DOHH2 (cell line): ENCODE results near the gene MAP6D1.

ENCODE experiments used
- H3F3A ChIP-seq: fragments of 200-600 bp; sonication (generic), shearing (Covaris generic); 2 replicates; pipeline ENCODE4 v1.6.0; 2016; ENCODE audit warnings: antibody characterized with exemption, mild to moderate bottlenecking; ENCODE audit not compliant: control insufficient read depth, insufficient read depth
- H3K27ac ChIP-seq: fragments of 200-600 bp; sonication (generic); 2 replicates; pipeline ENCODE4 v1.5.1; 2014; ENCODE audit warnings: low read depth, mild to moderate bottlenecking, low read length, moderate library complexity
- H3K27me3 ChIP-seq: fragments of 200-600 bp; sonication (generic); 2 replicates; pipeline ENCODE4 v1.6.1; 2014; ENCODE audit warnings: mild to moderate bottlenecking, low read length, mixed read lengths; ENCODE audit not compliant: control insufficient read depth
- H3K36me3 ChIP-seq: fragments of 200-600 bp; sonication (generic); 2 replicates; pipeline ENCODE4 v1.6.1; 2014; ENCODE audit warnings: mild to moderate bottlenecking, low read length, moderate library complexity, mixed read lengths; ENCODE audit not compliant: control insufficient read depth
- H3K4me1 ChIP-seq: fragments of 200-600 bp; sonication (generic); 2 replicates; pipeline ENCODE4 v1.6.1; 2014; ENCODE audit warnings: mild to moderate bottlenecking, low read length, mixed read lengths; ENCODE audit not compliant: control insufficient read depth
- H3K4me2 ChIP-seq: fragments of 200-600 bp; sonication (generic); 2 replicates; pipeline ENCODE4 v1.6.0; 2014; ENCODE audit warnings: mild to moderate bottlenecking, low read length, moderate library complexity
- H3K4me3 ChIP-seq: fragments of 200-600 bp; sonication (generic); 2 replicates; pipeline ENCODE4 v1.5.1; 2014; ENCODE audit warnings: mild to moderate bottlenecking, low read length, mixed read lengths
- H3K79me2 ChIP-seq: fragments of 200-600 bp; sonication (generic); 2 replicates; pipeline ENCODE4 v1.6.1; 2014; ENCODE audit warnings: mild to moderate bottlenecking, low read length, mixed read lengths; ENCODE audit not compliant: control insufficient read depth
- H3K9me2 ChIP-seq: fragments of 200-600 bp; sonication (generic); replicated peaks from 2 replicates; pipeline ENCODE4 v1.6.1; 2014; ENCODE audit warnings: mild to moderate bottlenecking, low read length, mixed read lengths; ENCODE audit not compliant: control insufficient read depth
- H3K9me3 ChIP-seq: fragments of 200-600 bp; sonication (generic); 2 replicates; pipeline ENCODE4 v1.6.1; 2014; ENCODE audit warnings: antibody characterized with exemption, low read length, mixed read lengths; ENCODE audit not compliant: control insufficient read depth, insufficient read depth
- H4K20me1 ChIP-seq: fragments of 200-600 bp; sonication (generic); 2 replicates; pipeline ENCODE4 v1.6.0; 2014; ENCODE audit warnings: low read depth, mild to moderate bottlenecking, antibody characterized with exemption, low read length, moderate library complexity; ENCODE audit not compliant: control insufficient read depth, insufficient read depth
- EZH2phosphoT487 ChIP-seq: fragments of 200-600 bp; sonication (generic); IDR thresholded peaks from 2 replicates; pipeline ENCODE4 v1.6.1; 2017; ENCODE audit warnings: borderline replicate concordance, mild to moderate bottlenecking, antibody characterized with exemption, low read length, moderate library complexity, mixed read lengths
- TF ChIP-seq, protein P1 (sequence below): fragments of 200-600 bp; sonication (generic); IDR thresholded peaks from one replicate; pipeline ENCODE4 v1.5.1; 2014; ENCODE audit warnings: antibody characterized with exemption, mild to moderate bottlenecking, low read depth, low read length; ENCODE audit not compliant: poor library complexity, severe bottlenecking

The MAP6D1 gene

DNA sequence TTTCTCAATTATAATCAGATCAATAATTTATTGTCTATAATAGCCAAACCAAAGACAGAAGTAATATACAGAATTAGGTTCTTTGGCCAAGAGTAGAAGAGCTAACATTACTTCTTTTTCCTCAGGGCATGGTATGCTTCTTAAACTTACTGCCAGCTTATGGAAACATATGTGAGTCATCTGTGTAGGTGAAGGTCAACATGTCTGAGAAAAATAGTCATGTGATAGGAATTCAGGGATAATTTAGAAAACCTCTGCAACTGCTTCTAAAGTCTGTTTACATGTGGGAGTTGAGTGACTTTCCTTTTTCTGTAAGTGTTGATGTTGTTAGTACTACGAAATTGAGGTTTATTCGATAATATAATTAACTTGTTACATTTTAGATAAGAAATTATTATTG is 19.2 kb upstream of the MAP6D1 start:
- peaks cover 55% of the 10 kb centered on the region for H3K36me3 ChIP-seq
- H3K4me2 ChIP-seq: no peak overlapping the region
- no peaks in the 10 kb centered on the region for H3K9me3 ChIP-seq

DNA sequence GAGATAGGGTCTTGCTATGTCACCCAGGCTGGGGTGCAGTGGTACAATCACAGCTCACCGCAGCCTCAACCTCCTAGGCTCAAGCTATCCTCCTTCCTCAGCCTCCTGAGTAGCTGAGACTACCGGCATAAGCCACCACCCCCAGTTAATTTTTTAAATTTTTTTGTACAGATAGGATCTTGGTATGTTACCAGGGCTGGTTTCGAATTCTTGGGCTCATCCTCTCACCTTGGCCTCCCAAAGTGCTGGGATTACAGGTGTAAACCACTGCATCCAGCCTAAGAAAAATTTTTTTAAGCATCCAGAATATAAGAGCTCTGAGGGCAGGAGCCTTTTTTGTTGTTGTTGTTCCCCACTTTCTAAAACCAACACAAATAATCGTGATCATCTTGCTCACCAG is 14.4 kb upstream of the MAP6D1 start:
- H4K20me1 ChIP-seq: no peaks in the 10 kb centered on the region
- no peaks in the 10 kb centered on the region for H3K27me3 ChIP-seq
- H3K4me1 ChIP-seq: no peaks in the 10 kb centered on the region
- H3F3A ChIP-seq: 0 out of 2 replicates have a peak, but pooled peaks cover 3% of the 10 kb centered on the region
- H3K27ac ChIP-seq: no peak overlapping the region
- no peak overlapping the region for H3K4me3 ChIP-seq
- no peaks in the 10 kb centered on the region for H3K79me2 ChIP-seq
- H3K9me3 ChIP-seq: no peaks in the 10 kb centered on the region
- no peak for TF ChIP-seq EZH2phosphoT487
- TF ChIP-seq, protein P1, sequence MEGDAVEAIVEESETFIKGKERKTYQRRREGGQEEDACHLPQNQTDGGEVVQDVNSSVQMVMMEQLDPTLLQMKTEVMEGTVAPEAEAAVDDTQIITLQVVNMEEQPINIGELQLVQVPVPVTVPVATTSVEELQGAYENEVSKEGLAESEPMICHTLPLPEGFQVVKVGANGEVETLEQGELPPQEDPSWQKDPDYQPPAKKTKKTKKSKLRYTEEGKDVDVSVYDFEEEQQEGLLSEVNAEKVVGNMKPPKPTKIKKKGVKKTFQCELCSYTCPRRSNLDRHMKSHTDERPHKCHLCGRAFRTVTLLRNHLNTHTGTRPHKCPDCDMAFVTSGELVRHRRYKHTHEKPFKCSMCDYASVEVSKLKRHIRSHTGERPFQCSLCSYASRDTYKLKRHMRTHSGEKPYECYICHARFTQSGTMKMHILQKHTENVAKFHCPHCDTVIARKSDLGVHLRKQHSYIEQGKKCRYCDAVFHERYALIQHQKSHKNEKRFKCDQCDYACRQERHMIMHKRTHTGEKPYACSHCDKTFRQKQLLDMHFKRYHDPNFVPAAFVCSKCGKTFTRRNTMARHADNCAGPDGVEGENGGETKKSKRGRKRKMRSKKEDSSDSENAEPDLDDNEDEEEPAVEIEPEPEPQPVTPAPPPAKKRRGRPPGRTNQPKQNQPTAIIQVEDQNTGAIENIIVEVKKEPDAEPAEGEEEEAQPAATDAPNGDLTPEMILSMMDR: no peak
- peaks cover 44% of the 10 kb centered on the region for H3K36me3 ChIP-seq
- H3K4me2 ChIP-seq: no peak overlapping the region
- H3K9me2 ChIP-seq: no peaks in the 10 kb centered on the region

More for the DNA sequence above, 19.2 kb upstream of the MAP6D1 start:
- Histone ChIP-seq H3K9me2 (no peaks in the 10 kb centered on the region), H3F3A (no peaks in the 10 kb centered on the region), H3K4me1 (no peaks in the 10 kb centered on the region), H3K79me2 (no peaks in the 10 kb centered on the region), H3K27me3 (no peaks in the 10 kb centered on the region), H3K4me3 (no peak overlapping the region), H3K27ac (no peak overlapping the region), H4K20me1 (no peaks in the 10 kb centered on the region)
- no peak for TF ChIP-seq EZH2phosphoT487
- TF ChIP-seq, protein P1: no peak

DNA sequence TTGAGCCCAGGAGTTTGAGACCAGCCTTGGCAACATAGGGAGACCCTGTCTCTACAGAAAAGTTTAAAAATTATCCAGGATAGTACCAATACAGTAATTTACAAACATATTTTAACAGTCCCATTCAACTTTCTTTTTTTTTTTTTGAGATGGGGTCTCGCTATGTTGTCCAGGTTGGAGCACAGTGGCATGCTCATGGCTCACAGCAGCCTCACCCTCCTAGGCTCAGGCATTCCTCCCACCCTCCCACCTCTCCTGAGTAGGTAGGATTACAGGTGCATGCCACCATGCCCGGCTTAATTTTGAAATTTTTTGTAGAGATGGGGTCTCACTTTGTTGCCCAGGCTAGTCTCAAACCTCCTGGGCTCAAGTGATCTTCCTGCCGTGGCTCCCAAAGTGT is 12.5 kb upstream of the MAP6D1 start:
- TF ChIP-seq, protein P1: no peak
- TF ChIP-seq EZH2phosphoT487: no peak

More for the DNA sequence above, 12.5 kb upstream of the MAP6D1 start:
- Histone ChIP-seq H4K20me1 (no peaks in the 10 kb centered on the region; the same call in 1 of the 2 replicates), H3F3A (0 out of 2 replicates have a peak, but pooled peaks cover 3% of the 10 kb centered on the region), H3K4me3 (no peak overlapping the region), H3K9me3 (no peaks in the 10 kb centered on the region), H3K9me2 (no peaks in the 10 kb centered on the region), H3K4me2 (no peak overlapping the region), H3K27me3 (no peaks in the 10 kb centered on the region), H3K4me1 (no peaks in the 10 kb centered on the region), H3K36me3 (peaks cover 51% of the 10 kb centered on the region), H3K27ac (no peak overlapping the region), H3K79me2 (no peaks in the 10 kb centered on the region)
